Activated CD4-positive, alpha-beta T cell treated with anti-CD3 and anti-CD28 coated beads for 36 hours (primary cell): Measurements from ENCODE around the gene CD300LB. TPM values are rescaled to one million over a fixed set of nuclear protein-coding genes. Genes with fewer than 3 reads are reported as not detected.
"Not testable (repeated sequence)": the region's sequence is repeated elsewhere in the genome, so short reads cannot be mapped to it uniquely, and the experiment has no call there.

Experiments used
- ATAC-seq: fragments of 200-7000 bp; cut with Tn5 transposase; one replicate; pipeline ENCODE4 v1.10.0; 2021; ENCODE audit warnings: mild to moderate bottlenecking, moderate library complexity
- CTCF ChIA-PET: fragments of 350-600 bp; sonication (Branson Sonifier 250); formaldehyde crosslinking; loops from one replicate; lab custom pipeline; 2021; ENCODE audit warnings: antibody characterized with exemption; lab: Charles Lee
- POLR2A ChIA-PET: fragments of 350-600 bp; sonication (Branson Sonifier 250); formaldehyde crosslinking; loops from one replicate; lab custom pipeline; 2021; ENCODE audit warnings: antibody characterized with exemption, inconsistent platforms; lab: Charles Lee
- DNase-seq: peaks from one replicate; pipeline ENCODE4 v3.0.0-alpha.2; 2020
- H3K27ac Mint-ChIP-seq: one replicate; pipeline ENCODE4 v1.8.0; 2021; ENCODE audit warnings: mixed read lengths
- H3K27me3 Mint-ChIP-seq: one replicate; pipeline ENCODE4 v1.8.0; 2021; ENCODE audit warnings: mixed read lengths
- H3K36me3 Mint-ChIP-seq: one replicate; pipeline ENCODE4 v1.8.0; 2021; ENCODE audit warnings: low read depth, mixed read lengths
- H3K4me1 Mint-ChIP-seq: one replicate; pipeline ENCODE4 v1.8.0; 2021; ENCODE audit warnings: mixed read lengths
- H3K4me3 Mint-ChIP-seq: one replicate; pipeline ENCODE4 v1.8.0; 2021; ENCODE audit warnings: mild to moderate bottlenecking, moderate library complexity, mixed read lengths
- H3K9me3 Mint-ChIP-seq: one replicate; pipeline ENCODE4 v1.8.0; 2021; ENCODE audit warnings: low read depth, mixed read lengths
- intact Hi-C, 2 experiments: fragments of 100-400 bp; cut with DNase I in 1 of 2; cut with micrococcal nuclease in 1 of 2; formaldehyde crosslinking; loops; one replicate each; pipeline versions ENCODE4 v1.14.2 to v1.15.1; 2022 to 2024; cut with DNase I, micrococcal nuclease
- total RNA-seq, 2 experiments: library from RNA; stranded (reverse); gene quantifications; one replicate each; pipeline ENCODE4 v1.2.3, GENCODE V29; 2021

CD300LB gene
- not detected for total RNA-seq

- DNase-seq = no peak
- H3K9me3 Mint-ChIP-seq = no peaks in the 10 kb centered on the region
- no peak within 1 kb of the TSS for H3K27ac Mint-ChIP-seq
- peaks cover 16% of the 10 kb centered on the region for H3K27me3 Mint-ChIP-seq
- H3K36me3 Mint-ChIP-seq = no peaks in the 10 kb centered on the region
- no peak for ATAC-seq
- peaks cover 2% of the 10 kb centered on the region for H3K4me1 Mint-ChIP-seq
- ChIA-PET POLR2A (no interaction called here), CTCF (interaction anchor here (0.5 to 2.4 kb wide), 5 partner anchors 30 to 196 kb away, joined by 3 to 16 read pairs (median 7); partner anchors contain the start of gene GPR142)
- intact Hi-C loops = no loop called here
- no peak within 1 kb of the TSS for H3K4me3 Mint-ChIP-seq
These were observed at the start of gene CD300LB for GRCh38 chr17:74531231-74531761. Gene CD300LB, minus strand, starts transcription at chr17:74531475. Its CDS starts 125 bp downstream, at chr17:74531350.

DNA sequence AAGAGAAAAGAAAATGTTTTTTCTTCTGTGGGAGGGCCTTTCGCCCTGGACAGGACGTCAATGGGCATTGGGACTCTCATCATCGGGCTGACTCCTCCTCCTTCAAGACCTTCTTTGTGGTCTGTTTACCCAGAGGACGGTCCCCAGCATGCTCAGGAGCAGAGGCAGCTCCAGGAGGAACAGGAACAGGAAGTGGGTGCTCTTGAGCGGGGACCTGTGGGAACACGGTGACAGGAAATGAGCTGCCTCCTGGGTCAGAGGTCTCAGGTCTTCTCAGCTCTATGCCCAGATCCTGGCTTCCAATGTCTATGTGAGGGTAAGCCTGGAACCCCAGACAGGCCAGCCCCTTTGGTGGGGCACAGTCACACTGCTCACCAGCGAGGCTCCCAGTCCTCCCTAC, 48.6 kb upstream of the CD300LB start:
- intact Hi-C loops = no loop called here
- CTCF ChIA-PET = interaction anchor here (1.5 to 1.7 kb wide), 2 partner anchors 12 to 14 kb away, joined by 3 to 8 read pairs; partner anchors contain the start of gene CD300LD

DNA sequence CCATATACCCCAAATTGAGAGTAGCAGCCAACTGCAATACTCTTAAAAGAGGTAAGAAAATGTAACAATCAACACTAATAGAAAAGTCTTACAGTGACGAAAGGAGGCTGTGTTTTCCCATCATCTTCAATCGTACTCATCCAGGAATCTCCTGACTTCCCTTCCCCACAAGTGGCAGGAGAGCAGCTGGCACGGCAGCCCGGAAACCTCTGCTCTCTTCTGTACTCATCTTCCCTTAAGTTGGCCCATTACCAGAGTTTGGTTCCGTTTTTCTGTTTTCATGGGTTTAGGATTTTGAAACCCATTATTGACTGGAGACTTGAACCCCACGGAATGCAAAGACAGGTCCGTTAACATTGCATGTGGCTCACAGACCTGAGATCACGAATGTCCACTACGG, 47.7 kb upstream of the CD300LB start:
- H3K27ac Mint-ChIP-seq = no peak overlapping the region
- H3K4me1 Mint-ChIP-seq = peaks cover 15% of the 10 kb centered on the region
- peaks cover 2% of the 10 kb centered on the region for H3K36me3 Mint-ChIP-seq
- intact Hi-C loops = no loop called here
- POLR2A ChIA-PET = no interaction called here
- CTCF ChIA-PET = interaction anchor here (1.5 to 1.7 kb wide), 2 partner anchors 13 kb away, joined by 3 to 8 read pairs; partner anchors contain the start of gene CD300LD
- H3K27me3 Mint-ChIP-seq = peaks cover 3% of the 10 kb centered on the region
- no peaks in the 10 kb centered on the region for H3K9me3 Mint-ChIP-seq
- ATAC-seq = no peak
- no peak for DNase-seq
- no peak overlapping the region for H3K4me3 Mint-ChIP-seq

More for the DNA sequence above, 48.6 kb upstream of the CD300LB start:
- POLR2A ChIA-PET = no interaction called here
- Mint-ChIP-seq H3K4me3 (no peak overlapping the region), H3K9me3 (peaks cover 5% of the 10 kb centered on the region), H3K27ac (no peak overlapping the region), H3K36me3 (peaks cover 2% of the 10 kb centered on the region), H3K4me1 (peaks cover 15% of the 10 kb centered on the region), H3K27me3 (peaks cover 3% of the 10 kb centered on the region)
- ATAC-seq = peak; percentile 30
- DNase-seq = no peak

DNA sequence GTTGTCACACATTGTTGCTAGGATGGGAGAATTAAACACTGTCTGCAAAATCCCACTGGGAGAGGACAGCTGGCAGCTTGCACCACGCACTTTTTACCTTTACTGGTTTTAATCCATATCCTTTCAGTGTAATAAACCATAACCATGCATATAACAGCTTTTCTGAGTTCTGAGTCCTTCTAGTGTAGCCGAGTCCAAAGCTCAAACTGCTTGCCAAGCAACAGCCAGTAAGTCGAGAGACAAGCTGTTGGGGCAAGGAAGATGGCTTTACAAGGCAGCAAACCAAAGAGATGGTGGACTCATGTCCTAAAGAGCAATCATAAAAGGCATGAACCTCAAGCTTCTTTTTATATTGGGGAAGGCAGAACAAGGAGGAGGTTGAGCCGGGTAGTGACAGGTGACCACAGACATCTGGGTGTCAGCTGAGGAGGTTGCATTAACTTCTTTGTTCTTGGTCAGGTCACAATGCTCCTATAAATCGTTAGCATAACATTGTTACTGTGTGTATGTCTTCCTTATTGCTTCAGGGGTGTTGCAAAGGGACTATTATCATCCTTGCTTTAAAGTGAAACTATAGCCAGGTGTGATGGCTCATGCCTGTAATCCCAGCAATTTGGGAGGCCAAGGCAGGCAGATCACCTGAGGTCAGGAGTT, 43.3 kb upstream of the CD300LB start:
- ATAC-seq (no peak), DNase-seq (no peak)
- H3K27ac Mint-ChIP-seq = no peak overlapping the region
- intact Hi-C loops = no loop called here
- ChIA-PET POLR2A (no interaction called here), CTCF (interaction anchor here (0.7 to 1.2 kb wide), 4 partner anchors 8 to 63 kb away, joined by 3 to 4 read pairs (median 3); partner anchors contain the start of gene CD300LD)
- H3K36me3 Mint-ChIP-seq = peaks cover 2% of the 10 kb centered on the region
- peaks cover 15% of the 10 kb centered on the region for H3K4me1 Mint-ChIP-seq
- H3K4me3 Mint-ChIP-seq = no peak overlapping the region
- H3K27me3 Mint-ChIP-seq = peaks cover 3% of the 10 kb centered on the region
- no peaks in the 10 kb centered on the region for H3K9me3 Mint-ChIP-seq

DNA sequence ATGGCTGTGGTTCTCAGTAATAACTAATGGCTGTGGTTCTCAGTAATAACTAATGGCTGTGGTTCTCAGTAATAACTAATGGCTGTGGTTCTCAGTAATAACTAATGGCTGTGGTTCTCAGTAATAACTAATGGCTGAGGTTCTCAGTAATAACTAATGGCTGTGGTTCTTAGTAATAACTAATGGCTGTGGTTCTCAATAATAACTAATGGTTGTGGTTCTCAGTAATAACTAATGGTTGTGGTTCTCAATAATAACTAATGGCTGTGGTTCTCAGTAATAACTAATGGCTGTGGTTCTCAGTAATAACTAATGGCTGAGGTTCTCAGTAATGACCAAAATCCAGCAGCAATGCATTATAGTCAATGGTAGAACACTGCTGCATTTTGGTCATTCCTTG, 42.4 kb upstream of the CD300LB start:
- H3K4me1 Mint-ChIP-seq = peaks cover 20% of the 10 kb centered on the region
- H3K27me3 Mint-ChIP-seq, DNase-seq, H3K36me3 Mint-ChIP-seq, ATAC-seq, H3K4me3 Mint-ChIP-seq, intact Hi-C loops, POLR2A ChIA-PET, H3K9me3 Mint-ChIP-seq, H3K27ac Mint-ChIP-seq: not testable (repeated sequence)
- CTCF ChIA-PET = interaction anchor here (1.1 to 1.2 kb wide), 2 partner anchors 29 to 62 kb away, joined by 3 to 4 read pairs; no protein-coding TSS in a partner anchor

DNA sequence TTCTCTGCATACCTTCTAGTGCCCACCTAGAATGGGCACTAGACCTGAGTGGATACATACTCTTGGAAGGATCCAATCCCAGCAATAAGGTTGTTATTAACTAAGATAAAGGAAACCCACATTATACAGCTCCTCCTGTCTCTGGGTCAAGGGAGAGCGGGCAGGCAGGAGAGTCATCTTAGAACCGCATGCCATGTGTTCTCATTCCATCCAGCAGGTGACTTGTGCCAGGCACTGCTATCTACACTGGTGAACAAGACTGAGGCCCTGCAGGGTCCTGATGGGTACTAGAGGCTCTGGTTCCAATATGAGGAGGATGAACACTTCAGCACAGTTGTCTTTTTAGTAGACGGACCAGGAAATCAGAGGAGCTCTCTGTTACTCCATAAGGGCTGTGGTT, 41.9 kb upstream of the CD300LB start:
- H3K4me1 Mint-ChIP-seq = peaks cover 24% of the 10 kb centered on the region
- H3K27me3 Mint-ChIP-seq = peaks cover 10% of the 10 kb centered on the region
- intact Hi-C loops = no loop called here
- H3K9me3 Mint-ChIP-seq = no peaks in the 10 kb centered on the region
- peaks cover 2% of the 10 kb centered on the region for H3K36me3 Mint-ChIP-seq
- ATAC-seq = no peak
- DNase-seq = no peak
- H3K4me3 Mint-ChIP-seq = no peak overlapping the region
- ChIA-PET CTCF (interaction anchor here (0.5 to 0.8 kb wide), 2 partner anchors 16 to 17 kb away, joined by 3 to 4 read pairs; no protein-coding TSS in a partner anchor), POLR2A (no interaction called here)
- H3K27ac Mint-ChIP-seq = no peak overlapping the region

DNA sequence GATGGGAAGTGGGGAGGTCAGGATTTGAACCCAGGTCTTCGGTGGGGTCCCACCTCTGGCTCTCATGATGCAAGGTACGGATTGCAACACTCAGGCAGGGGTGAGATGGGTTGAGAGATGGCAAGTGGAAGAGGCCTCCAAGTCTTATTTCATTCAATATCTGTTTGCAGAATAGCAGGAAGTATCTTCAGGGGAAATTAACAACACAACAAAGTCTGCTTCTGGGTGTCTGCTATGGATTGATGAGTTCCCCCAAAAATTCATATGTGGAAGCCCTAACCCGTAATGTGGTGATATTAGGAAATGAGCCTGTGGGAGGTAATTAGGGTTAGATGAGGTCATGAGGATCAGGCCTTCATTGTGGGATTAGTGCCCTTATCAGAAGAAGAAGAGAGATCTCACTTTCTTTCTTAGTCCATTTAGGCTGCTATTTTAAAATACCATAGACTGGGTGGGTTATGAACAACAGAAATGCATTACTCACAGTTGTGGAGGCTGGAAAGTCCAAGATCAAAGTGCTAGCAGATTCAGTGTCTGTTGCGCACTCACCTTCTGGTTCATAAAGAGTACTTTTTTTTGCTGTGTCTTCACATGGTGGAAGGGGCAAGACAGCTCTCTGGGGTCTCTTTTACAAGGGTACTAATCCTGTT, 40.5 kb upstream of the CD300LB start:
- peaks cover 10% of the 10 kb centered on the region for H3K27me3 Mint-ChIP-seq
- ChIA-PET POLR2A (no interaction called here), CTCF (interaction anchor here (0.6 kb wide), 1 partner anchor 111 kb away, joined by 3 read pairs; no protein-coding TSS in a partner anchor)
- no peak overlapping the region for H3K27ac Mint-ChIP-seq
- no peaks in the 10 kb centered on the region for H3K36me3 Mint-ChIP-seq
- intact Hi-C loops = no loop called here
- ATAC-seq (peak; percentile 28), DNase-seq (no peak)
- no peak overlapping the region for H3K4me3 Mint-ChIP-seq
- H3K4me1 Mint-ChIP-seq = peaks cover 25% of the 10 kb centered on the region
- H3K9me3 Mint-ChIP-seq = no peaks in the 10 kb centered on the region

- ChIA-PET CTCF (interaction anchor here (0.7 to 1.2 kb wide), 2 partner anchors 30 to 35 kb away, joined by 3 read pairs; no protein-coding TSS in a partner anchor), POLR2A (interaction anchor here (0.6 kb wide), 1 partner anchor 797 kb away, joined by 4 read pairs; no protein-coding TSS in a partner anchor)
- no peak overlapping the region for H3K27ac Mint-ChIP-seq
- intact Hi-C loops = loop anchor here in 1 of 2 experiments (5.0 kb wide), 1 partner anchor 168 kb away; the partner anchor contains the start of gene RAB37
- peaks cover 25% of the 10 kb centered on the region for H3K4me1 Mint-ChIP-seq
- ATAC-seq (peak; percentile 79), DNase-seq (peak; percentile 73)
- H3K4me3 Mint-ChIP-seq = no peak overlapping the region
- peaks cover 8% of the 10 kb centered on the region for H3K27me3 Mint-ChIP-seq
- no peaks in the 10 kb centered on the region for H3K9me3 Mint-ChIP-seq
- H3K36me3 Mint-ChIP-seq = no peaks in the 10 kb centered on the region
These were observed 38.0 kb upstream of the CD300LB start for GRCh38 chr17:74569020-74570003.

DNA sequence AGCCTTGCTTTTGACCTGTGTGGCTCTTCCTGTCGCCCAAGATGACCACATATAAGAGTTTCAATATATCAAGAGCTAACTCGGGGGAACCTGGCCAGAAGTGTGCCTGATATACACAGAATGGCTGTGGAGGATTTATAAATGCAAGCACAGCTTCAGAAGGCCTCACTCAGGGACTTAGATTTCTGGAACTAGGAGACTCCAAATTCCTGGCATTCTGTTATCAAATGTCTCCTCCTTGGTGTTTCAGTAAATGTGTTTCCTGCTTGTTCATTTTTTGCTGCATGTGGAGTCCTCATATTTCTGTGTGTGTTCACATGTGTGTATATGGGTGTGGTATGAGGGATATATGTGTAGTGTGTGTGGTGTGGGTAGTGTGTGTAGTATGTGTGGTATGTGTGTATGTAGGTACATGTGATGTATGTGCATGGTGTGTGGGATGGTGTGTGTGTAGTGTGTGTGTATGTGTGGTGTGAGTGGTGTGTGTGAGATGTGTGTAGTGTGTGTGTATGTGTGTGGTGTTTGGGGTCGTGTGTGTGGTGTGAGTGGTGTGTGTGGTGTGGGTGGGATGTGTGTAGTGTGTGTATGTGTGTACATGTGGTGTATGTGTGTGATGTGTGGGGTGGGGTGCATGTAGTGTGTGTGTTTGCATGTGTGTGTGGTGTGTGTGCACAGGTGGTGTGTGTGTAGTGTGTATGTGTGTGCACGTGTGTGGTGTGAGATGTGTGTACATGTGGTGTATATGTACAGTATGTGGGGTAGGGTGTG, 37.0 kb upstream of the CD300LB start:
- H3K9me3 Mint-ChIP-seq = no peaks in the 10 kb centered on the region
- H3K4me1 Mint-ChIP-seq = peaks cover 25% of the 10 kb centered on the region
- no peak overlapping the region for H3K4me3 Mint-ChIP-seq
- ChIA-PET POLR2A (no interaction called here), CTCF (no interaction called here)
- ATAC-seq (no peak), DNase-seq (no peak)
- intact Hi-C loops = loop anchor here in 1 of 2 experiments (5.0 kb wide), 1 partner anchor 169 kb away; the partner anchor contains the start of gene RAB37
- H3K36me3 Mint-ChIP-seq = no peaks in the 10 kb centered on the region
- H3K27ac Mint-ChIP-seq = no peak overlapping the region
- H3K27me3 Mint-ChIP-seq = peaks cover 8% of the 10 kb centered on the region

GRCh38 chr17:74567397-74567796, 36.1 kb upstream of the CD300LB start, which contains the start of gene CD300H:
Gene CD300H, minus strand, starts transcription at chr17:74567509.
- POLR2A ChIA-PET = no interaction called here

More at GRCh38 chr17:74567397-74567796, 36.1 kb upstream of the CD300LB start, which contains the start of gene CD300H:
- no peaks in the 10 kb centered on the region for H3K36me3 Mint-ChIP-seq
- DNase-seq (no peak), ATAC-seq (no peak)
- H3K4me3 Mint-ChIP-seq = no peak within 1 kb of the TSS
- H3K27me3 Mint-ChIP-seq = peaks cover 8% of the 10 kb centered on the region
- CTCF ChIA-PET = interaction anchor here (0.5 to 2.1 kb wide), 5 partner anchors 9 to 324 kb away, joined by 3 to 13 read pairs (median 10); no protein-coding TSS in a partner anchor
- H3K27ac Mint-ChIP-seq = no peak within 1 kb of the TSS
- peaks cover 25% of the 10 kb centered on the region for H3K4me1 Mint-ChIP-seq
- intact Hi-C loops = loop anchor here in 1 of 2 experiments (5.0 kb wide), 1 partner anchor 170 kb away; the partner anchor contains the start of gene RAB37
- no peaks in the 10 kb centered on the region for H3K9me3 Mint-ChIP-seq
